K562 (cell line): ENCODE results near the gene EFNA2. TPM values are rescaled to one million over a fixed set of nuclear protein-coding genes. Genes with fewer than 3 reads are reported as not detected.

Experiments
- BHLHE40 ChIP-seq: IDR thresholded peaks from 2 replicates; pipeline ENCODE4 v1.6.1; 2011; ENCODE audit warnings: low read length, improper control_type of control experiment
- ETV6 ChIP-seq, 3 experiments: fragments of 150-350 bp in 1 of 3; sonication (generic) in 1 of 3; formaldehyde crosslinking in 1 of 3; IDR thresholded peaks; 2 replicates each; pipeline versions ENCODE4 v1.6.1 to v1.8.0; 2014 to 2022; ENCODE audit warnings: borderline replicate concordance in 2 of 3, low read depth in 2 of 3, antibody characterized with exemption in 1 of 3, low read length in 1 of 3, mild to moderate bottlenecking in 1 of 3, missing genetic modification reagents in 1 of 3
- FOXK2 ChIP-seq, 2 experiments: fragments of 450-650 bp; IDR thresholded peaks in 1 of 2; conservative IDR thresholded peaks in 1 of 2; 2 replicates each; pipeline ENCODE4 v1.6.1; 2016; ENCODE audit warnings: low read depth in 2 of 2, mild to moderate bottlenecking in 1 of 2
- MAX ChIP-seq: sonication (generic); formaldehyde crosslinking; IDR thresholded peaks from 2 replicates; pipeline ENCODE4 v1.9.0; 2022; ENCODE audit warnings: mild to moderate bottlenecking, missing genetic modification reagents
- PBX2 ChIP-seq, 2 experiments: IDR thresholded peaks in 1 of 2; conservative IDR thresholded peaks in 1 of 2; 2 replicates each; pipeline ENCODE4 v1.6.1; 2016; ENCODE audit warnings: low read depth in 2 of 2, mild to moderate bottlenecking in 1 of 2, missing compliant biosample characterization in 1 of 2, missing genetic modification characterization in 1 of 2, moderate library complexity in 1 of 2
- THRB ChIP-seq: fragments of 450-650 bp; formaldehyde crosslinking; conservative IDR thresholded peaks from 2 replicates; pipeline ENCODE4 v1.4.0; 2022; ENCODE audit warnings: mild to moderate bottlenecking, missing genetic modification characterization
- USF2 ChIP-seq: sonication (generic); formaldehyde crosslinking; IDR thresholded peaks from 2 replicates; pipeline ENCODE4 v1.5.0; 2020; ENCODE audit warnings: missing genetic modification reagents
- ZNF133 ChIP-seq: fragments of 250-450 bp; sonication (Bioruptor Pico); IDR thresholded peaks from 2 replicates; pipeline ENCODE4 v1.4.0; 2020; ENCODE audit warnings: mild to moderate bottlenecking
- ZNF644 ChIP-seq: fragments of 200-800 bp; sonication (Bioruptor generic); IDR thresholded peaks from 2 replicates; pipeline ENCODE4 v1.6.1; 2016; ENCODE audit warnings: low read depth, missing genetic modification characterization, missing compliant biosample characterization
- ZNF76 ChIP-seq: fragments of 250-450 bp; sonication (Bioruptor Pico); IDR thresholded peaks from 2 replicates; pipeline ENCODE4 v1.4.0; 2020; ENCODE audit warnings: mild to moderate bottlenecking, moderate library complexity, borderline replicate concordance
- polyA plus RNA-seq, 8 experiments: library from polyadenylated mRNA; depleted of rRNA in 4 of 8; stranded (reverse) in 5 of 8; unstranded in 3 of 8; fragments of >200 nt; fragmentation: Nextera tagmentation in 2 of 8; fragmentation: Illumina TruSeq in 1 of 8; extraction: Ambion mirVana in 2 of 8; extraction: Trizol in 1 of 8; gene quantifications; 2 replicates each; pipeline versions ENCODE4 v1.2.1 to v1.2.3, GENCODE V29; 2011 to 2014; ENCODE audit warnings: inconsistent platforms in 1 of 8, missing spikeins in 1 of 8
- total RNA-seq, 7 experiments: library from RNA; depleted of rRNA in 6 of 7; stranded (reverse); fragments of >200 nt in 6 of 7; fragmentation: Illumina TruSeq in 2 of 7; extraction: Trizol in 2 of 7; gene quantifications; 2 replicates each; pipeline versions ENCODE4 v1.2.1 to v1.2.3, GENCODE V29; 2011 to 2021; ENCODE audit warnings: low replicate concordance in 1 of 7
- TF ChIP-seq, protein P1 (sequence below): sonication (generic); formaldehyde crosslinking; IDR thresholded peaks from 2 replicates; pipeline ENCODE4 v1.8.0; 2022; ENCODE audit warnings: mild to moderate bottlenecking, missing genetic modification reagents

EFNA2 gene
- total and polyA plus RNA-seq, 9 of the 15 experiments (the other 6 are each of a cell fraction or from before 2014, with no cell fraction given), result 0.11 to 0.44 (median 0.15) TPM; not detected in 6

DNA sequence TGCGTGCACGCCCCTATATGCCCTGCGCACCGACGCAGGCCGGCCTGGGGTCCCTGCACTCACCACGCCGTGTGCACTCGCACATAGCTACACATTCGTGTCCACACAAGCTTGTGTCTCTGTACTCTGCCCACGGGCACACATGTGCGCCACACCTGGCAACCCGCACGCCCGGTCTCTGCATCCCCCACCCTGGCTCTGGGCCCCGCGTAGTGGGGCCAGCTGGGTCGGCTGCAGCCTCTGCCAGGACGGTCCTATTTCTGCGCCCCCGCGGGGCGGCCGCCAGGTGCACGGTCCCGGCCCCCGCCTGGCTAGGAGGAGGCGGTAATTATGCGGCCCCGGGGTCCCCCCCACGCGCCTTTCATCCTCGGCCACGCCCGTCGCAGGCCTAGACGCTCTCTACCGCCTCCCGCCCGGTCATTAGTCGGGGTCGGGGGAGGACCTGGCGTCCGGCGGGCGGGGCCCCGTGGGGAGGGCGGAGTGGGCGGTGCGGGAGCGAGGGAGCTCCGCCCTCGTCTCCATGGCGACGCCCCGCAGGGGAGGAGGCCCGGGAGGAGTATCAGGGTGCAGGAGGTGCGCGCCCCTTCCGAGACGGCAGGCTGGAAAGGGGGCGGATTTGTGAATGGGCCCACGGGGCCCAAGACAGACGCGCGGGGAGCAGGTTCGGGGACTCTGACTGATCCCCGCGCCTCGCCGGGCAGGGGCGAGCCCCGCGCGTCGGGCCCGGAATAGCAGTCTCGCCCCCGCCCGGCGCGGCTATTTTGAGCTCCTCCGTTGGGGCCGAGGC is 19.4 kb upstream of the EFNA2 start (continued):
- TF ChIP-seq, protein P1, sequence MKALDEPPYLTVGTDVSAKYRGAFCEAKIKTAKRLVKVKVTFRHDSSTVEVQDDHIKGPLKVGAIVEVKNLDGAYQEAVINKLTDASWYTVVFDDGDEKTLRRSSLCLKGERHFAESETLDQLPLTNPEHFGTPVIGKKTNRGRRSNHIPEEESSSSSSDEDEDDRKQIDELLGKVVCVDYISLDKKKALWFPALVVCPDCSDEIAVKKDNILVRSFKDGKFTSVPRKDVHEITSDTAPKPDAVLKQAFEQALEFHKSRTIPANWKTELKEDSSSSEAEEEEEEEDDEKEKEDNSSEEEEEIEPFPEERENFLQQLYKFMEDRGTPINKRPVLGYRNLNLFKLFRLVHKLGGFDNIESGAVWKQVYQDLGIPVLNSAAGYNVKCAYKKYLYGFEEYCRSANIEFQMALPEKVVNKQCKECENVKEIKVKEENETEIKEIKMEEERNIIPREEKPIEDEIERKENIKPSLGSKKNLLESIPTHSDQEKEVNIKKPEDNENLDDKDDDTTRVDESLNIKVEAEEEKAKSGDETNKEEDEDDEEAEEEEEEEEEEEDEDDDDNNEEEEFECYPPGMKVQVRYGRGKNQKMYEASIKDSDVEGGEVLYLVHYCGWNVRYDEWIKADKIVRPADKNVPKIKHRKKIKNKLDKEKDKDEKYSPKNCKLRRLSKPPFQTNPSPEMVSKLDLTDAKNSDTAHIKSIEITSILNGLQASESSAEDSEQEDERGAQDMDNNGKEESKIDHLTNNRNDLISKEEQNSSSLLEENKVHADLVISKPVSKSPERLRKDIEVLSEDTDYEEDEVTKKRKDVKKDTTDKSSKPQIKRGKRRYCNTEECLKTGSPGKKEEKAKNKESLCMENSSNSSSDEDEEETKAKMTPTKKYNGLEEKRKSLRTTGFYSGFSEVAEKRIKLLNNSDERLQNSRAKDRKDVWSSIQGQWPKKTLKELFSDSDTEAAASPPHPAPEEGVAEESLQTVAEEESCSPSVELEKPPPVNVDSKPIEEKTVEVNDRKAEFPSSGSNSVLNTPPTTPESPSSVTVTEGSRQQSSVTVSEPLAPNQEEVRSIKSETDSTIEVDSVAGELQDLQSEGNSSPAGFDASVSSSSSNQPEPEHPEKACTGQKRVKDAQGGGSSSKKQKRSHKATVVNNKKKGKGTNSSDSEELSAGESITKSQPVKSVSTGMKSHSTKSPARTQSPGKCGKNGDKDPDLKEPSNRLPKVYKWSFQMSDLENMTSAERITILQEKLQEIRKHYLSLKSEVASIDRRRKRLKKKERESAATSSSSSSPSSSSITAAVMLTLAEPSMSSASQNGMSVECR (CRISPR knock-in tag), result peak; percentile 48; the same call in 1 of the 2 replicates
- TF ChIP-seq ETV6 (IDR thresholded peaks at IDR 0.05; ENCODE audit: borderline replicate concordance in 1 of 2, low read depth in 2 of 2, low read length in 1 of 2) (0 out of 4 replicates have a peak, but pooled peaks of 1 of the 2 experiments have one; percentile 49), ETV6 (CRISPR knock-in tag; IDR thresholded peaks at IDR 0.05; ENCODE audit: borderline replicate concordance) (no peak), ZNF133 (no peak), FOXK2 (conservative IDR thresholded peaks at IDR 0.05 in 1 of 2, IDR thresholded peaks at IDR 0.05 in 1 of 2; ENCODE audit: low read depth in 2 of 2) (peak in 1 of 2 experiments; percentile 36; a peak in 1 of 4 replicates), MAX (peak; percentile 80), BHLHE40 (peak; percentile 16; the same call in 1 of the 2 replicates), ZNF76 (CRISPR knock-in tag) (no peak), USF2 (CRISPR knock-in tag) (no peak), THRB (CRISPR knock-in tag) (no peak), ZNF644 (tag) (no peak), PBX2 (CRISPR knock-in tag; IDR thresholded peaks at IDR 0.05; ENCODE audit: low read depth) (no peak), PBX2 (tag; conservative IDR thresholded peaks at IDR 0.05; ENCODE audit: low read depth) (no peak)
